NCI-H2227 (cell line): ENCODE measurements around the gene RAB6A.
"Not testable (repeated sequence)": the region's sequence is repeated elsewhere in the genome, so short reads cannot be mapped to it uniquely, and the experiment has no call there.

Experiments used
- DNase-seq: peaks from one replicate; lab custom pipeline; 2025; ENCODE audit not compliant: unreplicated experiment; lab: John Stamatoyannopoulos, UW

Gene RAB6A

GRCh38 chr11:73729594-73730206 lies 31.2 kb downstream of the RAB6A start:
- DNase-seq: peak; percentile 17

- DNase-seq: no peak
Measured at GRCh38 chr11:73728000-73728399, 32.9 kb downstream of the RAB6A start.

DNA sequence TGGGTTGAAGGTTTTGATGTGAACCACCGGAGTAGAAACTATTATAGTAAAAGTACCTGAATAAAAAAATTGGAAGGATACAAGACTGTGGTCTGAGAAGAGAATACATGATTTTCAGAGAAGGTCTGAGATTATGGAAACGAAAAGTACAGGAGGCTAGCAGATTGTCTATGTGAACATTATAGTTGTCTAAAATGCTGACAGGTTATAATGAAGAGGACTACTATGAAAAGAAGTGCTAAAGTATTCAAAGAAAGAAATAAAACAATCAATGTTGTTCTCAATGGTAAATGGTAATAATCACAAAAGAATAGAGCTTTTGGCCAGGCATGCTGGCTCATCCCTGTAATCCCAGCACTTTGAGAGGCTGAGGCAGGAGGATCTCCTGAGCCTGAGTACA lies 34.0 kb downstream of the RAB6A start:
- no peak for DNase-seq

DNA sequence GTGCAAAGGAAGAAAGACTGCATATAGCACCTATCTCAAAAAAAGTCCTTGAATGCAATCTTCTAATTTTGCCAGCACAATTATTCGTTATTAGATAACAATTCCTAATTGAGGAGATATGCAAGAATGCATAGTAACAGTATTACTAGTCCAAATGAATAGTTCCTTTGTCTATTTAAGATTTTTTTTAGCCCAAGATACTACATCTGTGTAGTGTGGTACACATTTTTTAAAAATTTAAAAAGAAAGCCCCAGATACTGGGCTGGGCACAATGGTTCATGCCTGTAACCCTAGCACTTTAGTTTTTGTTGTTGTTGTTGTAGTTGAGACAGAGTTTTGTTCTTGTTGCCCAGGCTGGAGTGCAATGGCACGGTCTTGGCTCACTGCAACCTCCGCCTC lies 43.7 kb downstream of the RAB6A start:
- no peak for DNase-seq

GRCh38 chr11:73716153-73717056 lies 44.5 kb downstream of the RAB6A start:
- DNase-seq: no peak

GRCh38 chr11:73715541-73715940 lies 45.3 kb downstream of the RAB6A start:
- no peak for DNase-seq

GRCh38 chr11:73710964-73711363 lies 49.9 kb downstream of the RAB6A start:
- no peak for DNase-seq

GRCh38 chr11:73705053-73705452 lies 55.8 kb downstream of the RAB6A start:
- no peak for DNase-seq

GRCh38 chr11:73693899-73694525 lies 66.9 kb downstream of the RAB6A start:
- no peak for DNase-seq

DNA sequence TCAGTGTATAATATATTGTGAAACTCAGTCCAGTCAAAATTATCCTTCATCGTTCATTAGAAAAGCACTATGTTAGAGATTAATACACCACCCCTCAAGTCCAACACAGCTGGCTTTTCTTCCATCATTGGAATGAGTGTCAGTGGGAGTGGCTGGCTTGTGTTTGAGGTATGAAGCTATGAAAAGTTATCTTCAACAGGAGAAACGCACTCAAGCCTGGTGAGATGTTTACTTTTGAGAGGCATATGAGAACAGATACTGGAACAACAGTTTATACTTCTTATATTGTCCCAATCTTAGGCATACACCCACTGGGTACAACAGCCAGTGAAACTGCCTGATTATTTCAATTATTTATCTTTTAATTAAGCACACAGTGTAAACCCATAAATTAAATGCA lies 80.2 kb downstream of the RAB6A start:
- no peak for DNase-seq

DNA sequence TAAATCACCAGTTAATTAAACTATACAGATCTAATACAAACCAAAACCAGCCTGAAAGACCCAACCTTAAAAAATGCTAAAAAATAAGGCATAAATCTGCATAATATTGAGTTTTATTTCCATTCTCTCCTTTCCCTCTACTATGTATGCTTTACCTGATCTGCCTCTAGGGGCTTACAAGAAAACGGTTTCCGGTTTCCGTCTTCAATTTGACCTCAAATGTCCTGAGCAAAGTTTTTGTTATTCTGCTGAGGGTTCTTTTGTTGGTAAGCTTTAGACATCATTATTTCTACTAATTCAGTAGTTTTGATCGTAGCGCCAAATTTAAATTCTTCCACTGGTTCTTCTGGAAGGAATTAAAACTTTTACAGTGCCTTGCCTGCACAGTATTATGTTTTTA lies 84.3 kb downstream of the RAB6A start:
- not testable (repeated sequence) for DNase-seq

GRCh38 chr11:73671701-73672100 lies 89.2 kb downstream of the RAB6A start:
- no peak for DNase-seq

DNA sequence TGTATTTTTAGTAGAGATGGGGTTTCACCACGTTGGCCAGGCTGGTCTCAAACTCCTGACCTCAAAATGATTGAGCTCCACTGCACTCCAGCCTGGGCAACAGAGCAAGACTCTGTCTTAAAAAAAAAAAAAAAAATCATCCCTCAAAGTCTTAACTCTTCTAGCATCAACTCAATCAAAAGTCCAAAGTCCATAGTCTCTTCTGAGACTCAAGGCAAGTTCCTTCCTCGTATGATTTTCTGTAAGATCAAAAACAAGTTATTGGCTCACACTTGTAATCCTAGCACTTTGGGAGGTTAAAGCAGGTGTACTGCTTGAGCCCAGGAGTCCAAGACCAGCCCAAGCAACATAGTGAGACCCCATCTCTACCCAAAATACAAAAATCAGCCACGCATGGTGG lies 90.1 kb downstream of the RAB6A start:
- no peak for DNase-seq

DNA sequence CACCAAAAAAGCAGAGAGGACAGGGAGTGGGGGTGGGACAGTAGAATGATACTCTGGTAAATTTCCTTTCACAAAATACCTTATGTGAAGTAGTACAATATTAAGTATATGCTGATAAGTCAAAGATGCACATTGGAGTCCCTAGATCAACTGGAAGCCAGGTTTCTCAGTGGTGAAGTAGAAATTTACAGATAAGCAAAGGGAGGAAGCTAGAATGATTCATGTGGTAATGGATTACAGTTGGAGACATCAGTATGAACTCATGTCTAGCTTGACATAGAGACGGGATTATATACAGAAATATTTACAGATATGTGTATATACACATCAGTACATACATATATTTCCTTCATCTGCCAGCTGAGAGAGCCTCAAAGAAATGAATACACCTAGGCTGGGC lies 93.0 kb downstream of the RAB6A start:
- DNase-seq: no peak

- DNase-seq: no peak
Measured at GRCh38 chr11:73664877-73665276, 96.0 kb downstream of the RAB6A start.

DNA sequence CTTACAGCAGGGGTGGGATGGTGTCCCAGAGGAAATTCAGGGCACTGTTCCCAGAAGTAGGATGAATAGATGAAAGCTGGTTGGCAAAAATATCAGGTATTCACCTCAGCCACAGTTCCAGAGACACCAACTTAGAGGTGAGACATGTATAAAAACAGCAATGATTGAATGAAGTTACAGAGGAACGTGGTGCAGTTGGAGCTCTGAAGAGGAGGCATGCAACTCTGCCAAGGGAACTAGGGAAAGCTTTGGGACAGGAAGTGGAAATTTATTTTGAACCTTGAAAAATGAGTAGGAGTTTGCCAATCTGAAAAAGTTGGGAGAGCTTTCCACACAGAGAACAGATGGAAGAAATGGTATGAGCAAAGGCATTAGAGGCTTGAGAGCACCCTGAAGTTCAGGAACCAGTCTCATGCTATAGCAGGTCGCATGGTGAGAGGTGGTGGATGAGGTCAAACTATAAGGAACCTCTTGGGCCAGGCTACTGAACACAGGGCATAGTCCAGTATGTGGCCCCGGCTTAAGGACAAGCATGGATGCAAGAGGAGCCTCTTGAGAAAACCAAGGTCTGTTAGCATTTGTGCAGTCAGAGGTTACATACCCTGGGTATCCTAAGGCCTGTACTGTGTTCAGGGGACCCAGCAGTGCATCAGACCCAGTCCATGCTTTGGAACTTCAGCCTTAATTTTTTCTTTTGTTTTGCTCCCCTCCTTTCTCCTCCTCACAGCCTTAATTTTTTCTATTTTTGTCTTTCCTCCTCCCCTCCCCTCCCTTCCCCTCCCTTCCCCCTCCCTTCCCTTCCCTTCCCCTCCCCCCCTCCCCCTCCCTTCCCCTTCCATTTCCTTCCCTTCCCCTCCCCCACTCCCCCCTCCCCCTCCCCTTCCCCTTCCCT lies 97.0 kb downstream of the RAB6A start:
- DNase-seq: no peak

- DNase-seq: no peak
Measured at GRCh38 chr11:73662445-73663157, 98.3 kb downstream of the RAB6A start.

DNA sequence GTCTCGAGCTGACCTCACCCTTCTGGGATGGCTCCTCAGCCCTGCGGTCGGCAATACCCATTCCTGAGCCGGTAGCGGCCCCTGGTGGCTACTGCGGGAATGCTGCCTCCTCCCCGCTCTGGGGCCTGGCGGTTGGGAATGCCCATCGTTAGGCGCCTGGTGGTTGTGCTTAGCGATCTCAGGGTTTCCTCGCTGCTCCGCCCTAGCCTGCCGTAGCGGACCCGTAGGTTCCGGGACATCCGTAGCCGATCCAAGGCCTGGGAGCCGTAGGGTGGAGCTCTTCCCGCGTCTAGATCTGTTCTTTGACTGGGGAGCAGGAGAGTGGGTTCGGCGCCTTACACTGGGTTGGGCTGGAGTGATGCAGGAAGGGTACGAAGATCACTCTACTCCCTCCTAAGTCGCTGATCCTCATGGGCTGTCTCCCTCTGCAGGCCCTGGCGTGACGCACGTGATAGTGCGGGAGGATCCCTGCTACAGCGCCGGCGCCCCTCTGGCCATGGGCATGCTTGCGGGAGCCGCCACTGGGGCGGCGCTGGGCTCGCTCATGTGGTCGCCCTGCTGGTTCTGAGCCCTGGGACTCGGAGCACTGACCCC lies 99.7 kb downstream of the RAB6A start:
- peak; percentile 96 for DNase-seq

GRCh38 chr11:73660497-73661034 lies 100.3 kb downstream of the RAB6A start:
- DNase-seq: no peak

DNA sequence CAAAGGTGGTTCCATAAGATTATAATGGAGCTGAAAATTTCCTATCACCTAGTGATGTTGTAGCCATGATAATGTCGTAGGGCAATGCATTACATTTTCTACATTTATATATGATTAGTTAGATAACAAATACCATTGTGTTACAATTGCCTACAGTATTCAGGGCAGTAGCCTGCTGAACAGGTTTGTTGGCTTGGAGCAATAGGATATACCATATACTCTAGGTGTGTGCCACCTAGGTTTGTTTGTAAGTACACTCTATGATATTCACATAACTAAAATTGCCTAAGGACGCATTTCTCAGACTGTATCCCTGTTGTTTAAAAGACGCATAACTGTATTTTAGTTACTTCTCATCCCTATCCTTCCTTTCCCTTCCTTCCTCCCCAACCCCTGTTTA lies 100.9 kb downstream of the RAB6A start:
- DNase-seq: no peak
